ENCODE measurements around the gene GRK5. TPM values are rescaled to one million over a fixed set of nuclear protein-coding genes. Genes with fewer than 3 reads are reported as not detected.

GRK5 gene
- total and polyA plus RNA-seq, 2 donors, result 23.8 to 27.0 TPM

GRCh38 chr10:119299531-119299930 lies 92.2 kb downstream of the GRK5 start:
- Histone ChIP-seq H3K27ac (ENCODE audit: low read depth) (no peak overlapping the region), H3K4me1 (ENCODE audit: insufficient read depth) (no peaks in the 10 kb centered on the region), H3K36me3 (ENCODE audit: insufficient read depth) (no peaks in the 10 kb centered on the region), H3K4me3 (ENCODE audit: low read depth, low read length) (no peak overlapping the region)
- WGBS, result 69% methylated on average over 3 of the region's 3 CpGs
- DNase-seq (ENCODE audit: extremely low spot score), result no peak

- DNase-seq (ENCODE audit: extremely low spot score), result no peak
- Histone ChIP-seq H3K4me3 (ENCODE audit: low read depth, low read length) (no peak overlapping the region), H3K4me1 (ENCODE audit: insufficient read depth) (no peaks in the 10 kb centered on the region), H3K27ac (ENCODE audit: low read depth) (no peak overlapping the region), H3K36me3 (ENCODE audit: insufficient read depth) (no peaks in the 10 kb centered on the region)
- 71% methylated on average over 8 of the region's 8 CpGs for WGBS
These were observed 94.0 kb downstream of the GRK5 start for GRCh38 chr10:119301397-119301796.

- Histone ChIP-seq H3K36me3 (ENCODE audit: insufficient read depth) (no peaks in the 10 kb centered on the region), H3K4me1 (ENCODE audit: insufficient read depth) (no peaks in the 10 kb centered on the region), H3K4me3 (ENCODE audit: low read depth, low read length) (no peak overlapping the region), H3K27ac (ENCODE audit: low read depth) (no peak overlapping the region)
- no peak for DNase-seq (ENCODE audit: extremely low spot score)
- 84% methylated on average over 3 of the region's 3 CpGs for WGBS
These were observed 94.8 kb downstream of the GRK5 start for GRCh38 chr10:119302172-119302571.

GRCh38 chr10:119302591-119303253 lies 95.4 kb downstream of the GRK5 start:
- H3K27ac ChIP-seq (ENCODE audit: low read depth), result no peak overlapping the region

GRCh38 chr10:119303886-119304285 lies 96.5 kb downstream of the GRK5 start:
- no peak for DNase-seq (ENCODE audit: extremely low spot score)
- whole genome bisulfite sequencing, result over 99% methylated on average over 3 of the region's 3 CpGs
- Histone ChIP-seq H3K27ac (ENCODE audit: low read depth) (no peak overlapping the region), H3K4me3 (ENCODE audit: low read depth, low read length) (no peak overlapping the region), H3K4me1 (ENCODE audit: insufficient read depth) (no peaks in the 10 kb centered on the region), H3K36me3 (ENCODE audit: insufficient read depth) (no peaks in the 10 kb centered on the region)

More at GRCh38 chr10:119302591-119303253, 95.4 kb downstream of the GRK5 start:
- H3K4me1 ChIP-seq (ENCODE audit: insufficient read depth), result no peaks in the 10 kb centered on the region
- WGBS, result 84% methylated on average over 12 of the region's 12 CpGs
- H3K4me3 ChIP-seq (ENCODE audit: low read depth, low read length), result no peak overlapping the region
- H3K36me3 ChIP-seq (ENCODE audit: insufficient read depth), result no peaks in the 10 kb centered on the region
- no peak for DNase-seq (ENCODE audit: extremely low spot score)

- 92% methylated on average over 8 of the region's 8 CpGs for WGBS
These were observed 97.2 kb downstream of the GRK5 start for GRCh38 chr10:119304541-119304940.

GRCh38 chr10:119305860-119306513 lies 98.6 kb downstream of the GRK5 start:
- no peaks in the 10 kb centered on the region for H3K4me1 ChIP-seq (ENCODE audit: insufficient read depth)
- WGBS, result 50% methylated on average over 11 of the region's 11 CpGs

More at GRCh38 chr10:119304541-119304940, 97.2 kb downstream of the GRK5 start:
- Histone ChIP-seq H3K36me3 (ENCODE audit: insufficient read depth) (no peaks in the 10 kb centered on the region), H3K4me1 (ENCODE audit: insufficient read depth) (no peaks in the 10 kb centered on the region), H3K27ac (ENCODE audit: low read depth) (no peak overlapping the region), H3K4me3 (ENCODE audit: low read depth, low read length) (no peak overlapping the region)
- no peak for DNase-seq (ENCODE audit: extremely low spot score)

GRCh38 chr10:119306514-119306951 lies 99.2 kb downstream of the GRK5 start:
- no peaks in the 10 kb centered on the region for H3K4me1 ChIP-seq (ENCODE audit: insufficient read depth)
- 77% methylated on average over 9 of the region's 9 CpGs for WGBS
- no peaks in the 10 kb centered on the region for H3K36me3 ChIP-seq (ENCODE audit: insufficient read depth)
- no peak overlapping the region for H3K27ac ChIP-seq (ENCODE audit: low read depth)
- no peak overlapping the region for H3K4me3 ChIP-seq (ENCODE audit: low read depth, low read length)
- no peak for DNase-seq (ENCODE audit: extremely low spot score)

More at GRCh38 chr10:119305860-119306513, 98.6 kb downstream of the GRK5 start:
- no peak overlapping the region for H3K27ac ChIP-seq (ENCODE audit: low read depth)
- no peak overlapping the region for H3K4me3 ChIP-seq (ENCODE audit: low read depth, low read length)
- no peaks in the 10 kb centered on the region for H3K36me3 ChIP-seq (ENCODE audit: insufficient read depth)
- no peak for DNase-seq (ENCODE audit: extremely low spot score)

GRCh38 chr10:119306986-119307392 lies 99.6 kb downstream of the GRK5 start:
- H3K36me3 ChIP-seq (ENCODE audit: insufficient read depth), result no peaks in the 10 kb centered on the region
- no peak overlapping the region for H3K27ac ChIP-seq (ENCODE audit: low read depth)
- H3K4me3 ChIP-seq (ENCODE audit: low read depth, low read length), result no peak overlapping the region
- H3K4me1 ChIP-seq (ENCODE audit: insufficient read depth), result no peaks in the 10 kb centered on the region
- WGBS, result 93% methylated on average over 4 of the region's 4 CpGs
- DNase-seq (ENCODE audit: extremely low spot score), result no peak

- Histone ChIP-seq H3K4me3 (ENCODE audit: low read depth, low read length) (no peak overlapping the region), H3K27ac (ENCODE audit: low read depth) (no peak overlapping the region), H3K36me3 (ENCODE audit: insufficient read depth) (no peaks in the 10 kb centered on the region), H3K4me1 (ENCODE audit: insufficient read depth) (no peaks in the 10 kb centered on the region)
- 95% methylated on average over 12 of the region's 12 CpGs for WGBS
- DNase-seq (ENCODE audit: extremely low spot score), result no peak
These were observed 100.7 kb downstream of the GRK5 start for GRCh38 chr10:119308089-119308488.

GRCh38 chr10:119308551-119309422 lies 101.4 kb downstream of the GRK5 start:
- no peak for DNase-seq (ENCODE audit: extremely low spot score)
- H3K27ac ChIP-seq (ENCODE audit: low read depth), result no peak overlapping the region
- 91% methylated on average over 24 of the region's 24 CpGs for WGBS
- H3K36me3 ChIP-seq (ENCODE audit: insufficient read depth), result no peaks in the 10 kb centered on the region
- H3K4me3 ChIP-seq (ENCODE audit: low read depth, low read length), result no peak overlapping the region
- H3K4me1 ChIP-seq (ENCODE audit: insufficient read depth), result no peaks in the 10 kb centered on the region

- no peak for DNase-seq (ENCODE audit: extremely low spot score)
- Histone ChIP-seq H3K27ac (ENCODE audit: low read depth) (no peak overlapping the region), H3K4me3 (ENCODE audit: low read depth, low read length) (no peak overlapping the region), H3K4me1 (ENCODE audit: insufficient read depth) (no peaks in the 10 kb centered on the region), H3K36me3 (ENCODE audit: insufficient read depth) (no peaks in the 10 kb centered on the region)
- 97% methylated on average over 2 of the region's 2 CpGs for WGBS
These were observed 102.0 kb downstream of the GRK5 start for GRCh38 chr10:119309423-119309770.

- Histone ChIP-seq H3K4me3 (ENCODE audit: low read depth, low read length) (no peak overlapping the region), H3K4me1 (ENCODE audit: insufficient read depth) (no peaks in the 10 kb centered on the region), H3K36me3 (ENCODE audit: insufficient read depth) (no peaks in the 10 kb centered on the region), H3K27ac (ENCODE audit: low read depth) (no peak overlapping the region)
- WGBS, result 84% methylated on average over 4 of the region's 4 CpGs
- DNase-seq (ENCODE audit: extremely low spot score), result no peak
These were observed 103.4 kb downstream of the GRK5 start for GRCh38 chr10:119310806-119311205.
